HG03280 (cell line): ENCODE results near the gene STOX2.

ENCODE experiments used
- ATAC-seq: cut with Tn5 transposase; IDR thresholded peaks from one replicate; pipeline ENCODE4 v1.9.1; 2021; ENCODE audit warnings: mild to moderate bottlenecking, moderate library complexity; ENCODE audit not compliant: unreplicated experiment

Gene STOX2

GRCh38 chr4:183887351-183887750, 17.8 kb upstream of the STOX2 start:
- ATAC-seq, result no peak

GRCh38 chr4:183888564-183888963, 16.5 kb upstream of the STOX2 start:
- no peak for ATAC-seq

- ATAC-seq, result no peak
Observed at GRCh38 chr4:183889190-183889589, 15.9 kb upstream of the STOX2 start.

GRCh38 chr4:183897193-183897592, 7.9 kb upstream of the STOX2 start:
- ATAC-seq, result no peak

- no peak for ATAC-seq
Observed at GRCh38 chr4:183898456-183898855, 6.7 kb upstream of the STOX2 start.

- no peak for ATAC-seq
Observed at GRCh38 chr4:183903021-183903760, 1.9 kb upstream of the STOX2 start.

GRCh38 chr4:183905593-183906488, 734 bp downstream of the STOX2 start:
- ATAC-seq, result no peak

GRCh38 chr4:183906489-183906738, 1.3 kb downstream of the STOX2 start:
- no peak for ATAC-seq

- ATAC-seq, result no peak
Observed at GRCh38 chr4:183906739-183907651, 1.9 kb downstream of the STOX2 start.

GRCh38 chr4:183907871-183908683, 3.0 kb downstream of the STOX2 start:
- no peak for ATAC-seq

GRCh38 chr4:183909187-183909586, 4.1 kb downstream of the STOX2 start:
- no peak for ATAC-seq

- no peak for ATAC-seq
Observed at GRCh38 chr4:183909801-183910200, 4.7 kb downstream of the STOX2 start.

GRCh38 chr4:183912585-183912984, 7.5 kb downstream of the STOX2 start:
- ATAC-seq, result no peak

GRCh38 chr4:183915976-183916375, 10.9 kb downstream of the STOX2 start:
- no peak for ATAC-seq

GRCh38 chr4:183918696-183919095, 13.6 kb downstream of the STOX2 start:
- ATAC-seq, result no peak

- ATAC-seq, result no peak
Observed at GRCh38 chr4:183919141-183919540, 14.0 kb downstream of the STOX2 start.

- no peak for ATAC-seq
Observed at GRCh38 chr4:183920512-183920911, 15.4 kb downstream of the STOX2 start.

GRCh38 chr4:183921335-183921734, 16.2 kb downstream of the STOX2 start:
- no peak for ATAC-seq

GRCh38 chr4:183924362-183925044, 19.4 kb downstream of the STOX2 start:
- no peak for ATAC-seq

GRCh38 chr4:183926950-183927349, 21.8 kb downstream of the STOX2 start:
- ATAC-seq, result no peak
